Uterus (tissue), 4 donors: Measurements from ENCODE around the gene DOC2B. TPM values are rescaled to one million over a fixed set of nuclear protein-coding genes. Genes with fewer than 3 reads are reported as not detected.
"Not testable (repeated sequence)": the region's sequence is repeated elsewhere in the genome, so short reads cannot be mapped to it uniquely, and the experiment has no call there.

ENCODE experiments used
- DNase-seq, 2 donors: peaks; one replicate each; pipeline ENCODE4 v3.0.0-alpha.2; 2019 to 2020
- H3K27ac ChIP-seq, 2 donors: fragments of 200-600 bp; sonication (generic); 1 replicate in 1 of 2; 2 replicates in 1 of 2; pipeline ENCODE4 v1.5.1; 2016 to 2018
- H3K27me3 ChIP-seq, 2 donors: fragments of 200-600 bp; sonication (generic); one replicate each; pipeline ENCODE4 v1.5.1; 2018 to 2019; ENCODE audit warnings: control low read depth in 1 of 2
- H3K36me3 ChIP-seq, 2 donors: fragments of 200-600 bp; sonication (generic); one replicate each; pipeline ENCODE4 v1.5.1; 2019; ENCODE audit warnings: control low read depth in 1 of 2
- H3K4me1 ChIP-seq, 2 donors: fragments of 200-600 bp; sonication (generic); one replicate each; pipeline ENCODE4 v1.5.1; 2018 to 2019; ENCODE audit warnings: control low read depth in 1 of 2
- H3K4me3 ChIP-seq, 2 donors: fragments of 200-600 bp; sonication (generic); 1 replicate in 1 of 2; 2 replicates in 1 of 2; pipeline ENCODE4 v1.5.1; 2018 to 2019; ENCODE audit warnings: mild to moderate bottlenecking in 1 of 2
- H3K9me3 ChIP-seq, 2 donors: fragments of 200-600 bp; sonication (generic); one replicate each; pipeline ENCODE4 v1.5.1; 2019; ENCODE audit warnings: control low read depth in 1 of 2
- intact Hi-C: fragments of 100-400 bp; cut with DNase I; formaldehyde crosslinking; loops from one replicate; pipeline ENCODE4 v1.15.1; 2023; ENCODE audit warnings: low total_unique reads
- total RNA-seq, 4 donors: library from RNA; depleted of rRNA in 3 of 4; stranded (reverse); fragments of >200 nt in 3 of 4; gene quantifications; one replicate each; pipeline versions ENCODE4 v1.1.0 to v1.2.4, GENCODE V29; 2014 to 2023
- TF ChIP-seq, protein P1 (sequence below), 4 experiments: fragments of 200-600 bp in 2 of 4; fragments of 450-650 bp in 2 of 4; sonication (generic) in 2 of 4; IDR thresholded peaks; one replicate each; pipeline ENCODE4 v1.5.1; 2016 to 2019; ENCODE audit warnings: antibody characterized with exemption in 4 of 4, mild to moderate bottlenecking in 2 of 4, moderate library complexity in 1 of 4
- donor health status: DM: yes; HTN: yes; CAD: no.

The DOC2B gene
- total RNA-seq, 4 donors from 2014 or later = 3.8 to 45.3 (median 7.1) TPM

DNA sequence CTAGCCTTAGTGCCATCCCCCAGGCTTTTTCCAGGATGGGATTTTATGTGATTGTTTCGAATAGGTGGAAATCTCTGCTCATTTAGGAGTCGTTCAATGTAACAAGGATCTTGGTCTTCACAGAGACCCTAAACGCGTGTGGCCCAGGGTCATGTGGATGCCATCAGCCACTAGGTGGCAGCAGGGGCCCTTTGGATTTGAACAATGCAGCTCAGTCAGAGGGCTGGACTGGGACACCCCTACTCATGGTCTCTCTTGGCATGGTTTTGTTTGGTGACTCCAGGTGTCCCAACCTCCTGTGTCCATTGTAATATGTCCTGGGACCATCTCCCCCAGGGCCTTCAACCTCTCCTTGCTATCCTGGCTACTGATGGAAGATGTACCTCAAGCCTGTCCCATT is 44.9 kb downstream of the DOC2B start:
- DNase-seq = peak; percentile 64 to 76
- H3K9me3 ChIP-seq, H3K4me1 ChIP-seq, H3K27ac ChIP-seq, H3K27me3 ChIP-seq, H3K4me3 ChIP-seq, H3K36me3 ChIP-seq, intact Hi-C loops: not testable (repeated sequence)
- TF ChIP-seq, protein P1, sequence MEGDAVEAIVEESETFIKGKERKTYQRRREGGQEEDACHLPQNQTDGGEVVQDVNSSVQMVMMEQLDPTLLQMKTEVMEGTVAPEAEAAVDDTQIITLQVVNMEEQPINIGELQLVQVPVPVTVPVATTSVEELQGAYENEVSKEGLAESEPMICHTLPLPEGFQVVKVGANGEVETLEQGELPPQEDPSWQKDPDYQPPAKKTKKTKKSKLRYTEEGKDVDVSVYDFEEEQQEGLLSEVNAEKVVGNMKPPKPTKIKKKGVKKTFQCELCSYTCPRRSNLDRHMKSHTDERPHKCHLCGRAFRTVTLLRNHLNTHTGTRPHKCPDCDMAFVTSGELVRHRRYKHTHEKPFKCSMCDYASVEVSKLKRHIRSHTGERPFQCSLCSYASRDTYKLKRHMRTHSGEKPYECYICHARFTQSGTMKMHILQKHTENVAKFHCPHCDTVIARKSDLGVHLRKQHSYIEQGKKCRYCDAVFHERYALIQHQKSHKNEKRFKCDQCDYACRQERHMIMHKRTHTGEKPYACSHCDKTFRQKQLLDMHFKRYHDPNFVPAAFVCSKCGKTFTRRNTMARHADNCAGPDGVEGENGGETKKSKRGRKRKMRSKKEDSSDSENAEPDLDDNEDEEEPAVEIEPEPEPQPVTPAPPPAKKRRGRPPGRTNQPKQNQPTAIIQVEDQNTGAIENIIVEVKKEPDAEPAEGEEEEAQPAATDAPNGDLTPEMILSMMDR (IDR thresholded peaks at IDR 0.05) = peak in 2 of 4 experiments; percentile 22 to 56

DNA sequence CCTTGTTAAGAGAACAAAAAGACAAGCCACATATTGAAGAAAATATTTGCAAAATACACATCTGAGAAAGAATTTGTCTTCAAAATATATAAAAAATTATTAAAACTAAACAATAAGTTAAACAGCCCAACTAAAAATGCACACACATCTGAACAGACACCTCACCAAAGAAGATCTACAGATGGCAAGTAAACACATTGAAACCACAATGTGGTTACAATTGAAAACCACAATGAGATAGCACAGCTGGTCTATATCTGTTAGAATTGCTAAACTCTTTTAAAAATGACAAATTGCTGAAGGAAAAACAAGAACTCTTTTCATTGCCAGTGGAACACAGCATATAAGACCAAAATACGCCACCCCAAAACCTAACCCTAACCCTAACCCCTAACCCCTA is 45.6 kb downstream of the DOC2B start:
- intact Hi-C loops, H3K27me3 ChIP-seq, H3K36me3 ChIP-seq, H3K27ac ChIP-seq, DNase-seq, H3K4me3 ChIP-seq, H3K9me3 ChIP-seq, H3K4me1 ChIP-seq: not testable (repeated sequence)

DNA sequence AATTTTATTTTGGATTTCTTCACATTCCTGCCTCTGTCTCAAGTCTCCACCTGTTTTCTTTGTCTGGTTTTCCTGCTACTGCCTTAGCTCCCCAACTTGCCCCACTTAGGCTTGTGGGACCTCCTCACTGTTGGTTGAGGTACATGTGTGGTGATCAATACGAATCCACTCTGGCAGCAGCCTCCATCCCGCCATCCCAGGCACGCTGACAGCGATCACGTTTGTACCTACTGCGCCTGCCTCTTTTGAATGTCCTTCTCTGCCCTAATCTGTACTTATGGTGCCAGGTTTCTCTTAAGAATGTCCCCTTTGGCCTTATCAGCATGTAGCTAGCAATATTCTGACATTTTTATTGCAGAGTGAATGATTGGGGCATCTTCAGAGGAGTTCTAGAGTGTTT is 46.4 kb downstream of the DOC2B start:
- H3K9me3 ChIP-seq, intact Hi-C loops, DNase-seq, H3K4me1 ChIP-seq, H3K36me3 ChIP-seq, H3K27me3 ChIP-seq, H3K4me3 ChIP-seq, H3K27ac ChIP-seq: not testable (repeated sequence)

DNA sequence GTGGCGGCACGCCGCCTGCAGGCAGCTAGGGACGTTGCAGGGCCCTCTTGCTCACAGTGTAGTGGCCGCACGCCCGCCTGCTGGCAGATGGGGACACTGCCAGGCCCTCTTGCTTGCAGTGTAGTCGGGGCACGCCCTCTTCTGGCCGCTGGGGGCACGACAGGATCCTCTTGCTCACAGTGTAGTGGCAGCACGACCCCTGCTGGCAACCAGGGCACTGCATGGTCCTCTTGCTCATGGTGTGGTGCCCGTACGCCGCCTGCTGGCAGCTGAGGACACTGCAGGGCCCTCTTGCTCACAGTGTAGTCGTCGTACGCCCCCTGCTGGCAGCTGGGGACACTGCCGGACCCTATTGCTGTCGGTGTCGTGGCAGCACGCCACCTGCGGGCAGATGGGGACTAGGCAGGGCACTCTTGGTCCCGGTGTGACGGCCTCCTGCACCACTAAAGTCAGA is 47.1 kb downstream of the DOC2B start:
- H3K9me3 ChIP-seq, H3K27me3 ChIP-seq, H3K4me1 ChIP-seq, H3K36me3 ChIP-seq, H3K27ac ChIP-seq, intact Hi-C loops, DNase-seq, H3K4me3 ChIP-seq: not testable (repeated sequence)

DNA sequence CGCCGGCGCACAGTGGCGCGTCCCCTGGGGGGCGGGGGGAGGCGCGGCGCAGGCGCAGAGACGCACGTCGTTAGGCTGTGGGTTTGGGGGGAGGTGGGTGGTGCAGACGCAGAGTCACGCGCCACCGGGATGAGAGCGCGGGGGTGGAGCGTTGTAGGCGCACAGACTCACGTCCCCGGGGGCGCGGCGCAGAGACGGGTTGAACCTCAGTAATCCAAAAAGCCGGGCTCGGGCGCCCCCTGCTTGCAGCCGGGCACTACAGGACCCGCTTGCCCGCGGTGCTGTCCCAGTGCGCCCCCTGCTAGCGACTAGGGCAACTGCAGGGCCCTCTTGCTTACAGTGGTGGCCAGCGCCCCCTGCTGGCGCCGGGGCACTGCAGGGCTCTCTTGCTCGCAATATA is 47.5 kb downstream of the DOC2B start:
- DNase-seq, H3K9me3 ChIP-seq, H3K4me3 ChIP-seq, intact Hi-C loops, H3K4me1 ChIP-seq, H3K27me3 ChIP-seq, H3K27ac ChIP-seq, H3K36me3 ChIP-seq: not testable (repeated sequence)

DNA sequence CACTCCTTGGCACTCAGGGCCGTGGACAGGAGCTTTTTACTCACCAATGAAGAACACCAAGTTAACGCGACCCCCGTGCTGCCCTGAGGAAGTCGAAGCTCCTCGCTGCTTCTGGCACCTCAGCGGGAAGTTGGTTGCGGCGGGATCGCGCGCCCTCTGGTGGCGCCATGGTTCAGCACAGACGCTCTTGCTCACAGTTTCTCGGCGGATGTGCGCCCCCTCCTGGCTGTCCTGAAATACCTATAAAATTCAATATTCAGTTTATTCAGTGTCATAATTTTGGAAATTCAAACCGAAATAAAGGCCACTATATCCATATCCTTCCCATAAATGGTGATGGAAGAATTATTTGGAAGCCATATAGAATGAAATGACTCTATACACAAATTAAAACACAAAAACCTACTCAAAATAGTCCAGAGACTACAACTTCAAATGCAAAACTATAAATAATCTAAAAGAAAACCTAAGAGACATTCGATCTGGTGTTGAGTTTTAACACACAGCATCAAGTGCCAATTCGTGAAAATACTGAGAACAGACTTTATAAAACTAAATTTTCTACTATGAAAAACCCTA is 63.0 kb downstream of the DOC2B start:
- H3K27ac ChIP-seq, H3K4me3 ChIP-seq, H3K9me3 ChIP-seq, intact Hi-C loops, H3K27me3 ChIP-seq, H3K4me1 ChIP-seq, H3K36me3 ChIP-seq: not testable (repeated sequence)
- TF ChIP-seq, protein P1 (IDR thresholded peaks at IDR 0.05) = peak in 2 of 4 experiments; percentile 18 to 25
- DNase-seq = peak in 1 of 2 donors; percentile 70

DNA sequence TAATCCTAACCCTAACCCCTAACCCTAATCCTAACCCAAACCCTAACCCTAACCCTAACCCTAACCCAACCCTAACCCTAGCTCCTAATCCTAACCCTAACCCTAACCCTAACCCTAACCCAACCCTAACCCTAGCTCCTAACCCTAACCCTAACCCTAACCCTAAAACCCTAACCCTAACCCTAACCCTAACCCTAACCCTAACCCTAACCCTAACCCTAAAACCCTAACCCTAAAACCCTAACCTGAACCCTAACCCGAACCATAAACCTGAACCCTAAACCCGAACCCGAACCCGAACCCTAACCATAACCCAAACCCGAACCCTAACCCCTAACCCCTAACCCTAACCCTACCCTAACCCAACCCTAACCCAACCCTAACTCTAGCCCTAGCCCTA is 68.3 kb downstream of the DOC2B start:
- H3K27ac ChIP-seq, H3K9me3 ChIP-seq, H3K4me1 ChIP-seq, H3K27me3 ChIP-seq, intact Hi-C loops, H3K4me3 ChIP-seq, DNase-seq, H3K36me3 ChIP-seq: not testable (repeated sequence)

Other genes starting within 250 kb of the DOC2B start
- not detected for gene SCGB1C2, start 44.1 kb downstream of the DOC2B start, total RNA-seq
- gene RPH3AL, start 171.2 kb upstream of the DOC2B start, total RNA-seq = 10 to 100 TPM in 3 of 4 donors, 1 to 10 TPM in 1; 9.9 to 44.7 (median 21.5) TPM